ENCODE measurements around the gene UGT1A10.
"Not testable (repeated sequence)": the region's sequence is repeated elsewhere in the genome, so short reads cannot be mapped to it uniquely, and the experiment has no call there.

UGT1A10 gene

DNA sequence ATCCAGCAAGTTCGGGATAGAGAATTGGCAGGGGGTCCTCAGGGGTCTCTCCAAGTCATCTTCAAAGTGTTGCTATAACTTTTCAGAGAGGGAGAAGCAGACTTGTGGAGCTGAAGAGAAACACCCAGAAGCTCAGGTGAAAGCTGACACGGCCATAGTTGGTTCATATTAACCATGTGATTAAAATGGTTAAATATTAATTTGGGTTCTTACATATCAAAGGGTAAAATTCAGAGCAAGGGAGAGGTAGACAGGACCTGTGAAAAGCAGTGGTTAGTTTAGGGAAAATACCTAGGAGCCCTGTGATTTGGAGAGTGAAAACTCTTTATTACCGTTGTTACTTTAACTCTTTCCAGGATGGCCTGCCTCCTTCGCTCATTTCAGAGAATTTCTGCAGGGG is 56.4 kb downstream of the UGT1A10 start, which contains the start of gene UGT1A6:
UGT1A6 (plus strand) TSS at position 243 of the 400 bp plus-strand sequence; CDS start at position 358, 115 bp downstream.
- DNase-seq (ENCODE audit: low spot score) = no peak

DNA sequence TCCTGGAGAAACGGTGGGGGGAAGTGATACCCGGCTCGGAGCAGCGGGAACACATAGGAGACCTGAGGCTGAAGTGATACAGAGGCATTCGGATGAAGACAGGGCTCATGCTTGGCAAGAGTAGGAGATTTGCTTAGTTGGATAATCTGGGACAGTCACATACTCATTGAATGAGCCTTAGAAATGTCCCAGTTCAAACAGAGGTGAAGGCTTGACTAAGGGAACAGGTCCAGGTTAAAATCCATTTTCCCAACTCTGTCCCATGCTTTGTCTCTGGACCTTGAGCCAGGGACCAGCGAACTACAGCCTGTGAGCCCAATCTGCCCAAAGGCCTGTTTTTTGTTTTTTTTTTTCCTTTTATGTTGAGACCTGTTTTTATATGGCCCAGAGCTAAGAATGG is 57.7 kb downstream of the UGT1A10 start:
- DNase-seq (ENCODE audit: low spot score) = no peak

DNA sequence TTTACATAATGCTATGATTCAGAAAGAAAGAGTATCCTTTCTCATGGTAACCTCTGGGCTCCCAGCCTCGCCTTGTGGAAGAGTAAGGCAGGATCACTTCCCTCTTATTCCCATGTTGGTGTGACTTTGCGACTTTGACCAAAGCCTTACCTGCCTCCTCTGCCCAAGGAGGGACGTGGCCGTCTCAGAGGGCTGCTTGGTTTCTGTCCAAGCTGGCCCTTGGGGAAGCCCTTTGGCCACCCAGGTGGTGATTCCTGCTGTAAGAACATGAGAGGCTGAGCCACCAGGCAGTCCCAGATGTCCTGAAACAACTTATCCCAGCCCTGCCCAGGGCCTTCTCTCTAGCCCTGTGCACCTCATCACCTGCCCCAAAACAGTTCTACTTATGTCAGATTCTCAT is 62.5 kb downstream of the UGT1A10 start:
- DNase-seq (ENCODE audit: low spot score) = no peak

DNA sequence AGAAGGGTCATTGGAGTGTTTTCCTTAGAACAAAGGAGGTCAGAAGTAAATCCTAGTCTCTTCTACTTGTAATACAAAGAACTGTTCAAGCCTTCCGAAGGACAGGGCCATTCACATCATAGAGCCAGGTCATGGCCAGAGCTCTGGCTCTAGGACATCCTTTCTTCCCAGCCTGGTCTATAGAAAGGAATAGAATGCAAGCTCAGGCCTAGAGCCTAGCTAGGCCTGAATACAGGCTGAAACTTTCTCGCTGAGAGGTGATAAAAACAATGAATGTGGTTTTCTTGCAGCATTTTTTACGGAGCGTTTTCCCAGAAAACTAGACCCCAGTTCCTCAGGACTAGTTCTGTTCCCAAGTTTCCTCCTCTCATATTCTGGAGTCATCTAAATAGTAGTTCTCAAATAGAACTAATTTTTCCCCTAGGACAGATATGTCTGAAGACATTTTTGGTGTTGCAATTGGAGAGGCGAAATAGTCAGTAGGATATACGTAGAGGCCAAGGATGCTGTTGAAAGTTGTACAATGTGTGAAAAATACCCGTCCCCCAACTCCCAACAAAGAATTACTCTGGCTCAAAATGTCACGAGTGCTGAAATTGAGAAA is 63.3 kb downstream of the UGT1A10 start:
- no peak for DNase-seq (ENCODE audit: low spot score)

DNA sequence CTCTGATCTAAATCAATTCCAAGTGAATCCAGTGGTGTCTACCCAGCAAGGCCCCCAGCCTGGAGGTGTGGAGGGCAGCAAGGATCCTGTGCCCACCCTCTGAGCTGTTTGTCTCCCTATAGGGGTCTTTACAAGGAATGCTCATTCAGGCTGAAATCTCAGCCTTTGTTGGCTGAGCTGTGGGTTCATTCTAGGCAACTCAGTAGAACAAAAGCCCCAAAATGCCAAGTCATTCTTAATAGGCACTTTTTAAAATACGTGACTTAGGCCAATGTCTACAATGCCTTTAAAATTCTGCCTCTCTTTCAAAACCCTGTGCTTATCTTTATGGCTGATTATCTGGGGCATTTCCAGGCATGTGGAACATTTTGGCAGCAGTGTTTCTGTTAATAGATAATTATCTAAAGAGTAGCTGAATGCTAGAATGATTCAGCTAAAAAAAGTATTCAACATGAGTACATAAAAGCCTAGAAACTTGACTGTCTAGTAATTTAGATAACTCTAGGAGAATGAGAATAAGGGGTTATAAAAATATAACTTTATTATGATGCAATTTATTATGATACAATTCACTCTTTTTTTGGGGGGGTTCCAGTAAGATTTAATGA is 63.9 kb downstream of the UGT1A10 start:
- DNase-seq (ENCODE audit: low spot score) = peak; percentile 16

DNA sequence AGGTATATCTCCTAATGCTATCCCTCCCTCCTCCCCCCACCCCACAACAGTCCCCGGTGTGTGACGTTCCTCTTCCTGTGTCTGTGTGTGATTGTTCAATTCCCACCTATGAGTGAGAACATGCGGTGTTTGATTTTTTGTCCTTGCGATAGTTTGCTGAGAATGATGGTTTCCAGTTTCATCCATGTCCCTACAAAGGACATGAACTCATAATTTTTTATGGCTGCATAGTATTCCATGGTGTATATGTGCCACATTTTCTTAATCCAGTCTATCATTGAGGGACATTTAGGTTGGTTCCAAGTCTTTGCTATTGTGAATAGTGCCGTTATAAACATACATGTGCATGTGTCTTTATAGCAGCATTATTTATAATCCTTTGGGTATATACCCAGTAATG is 64.6 kb downstream of the UGT1A10 start:
- DNase-seq (ENCODE audit: low spot score) = not testable (repeated sequence)

DNA sequence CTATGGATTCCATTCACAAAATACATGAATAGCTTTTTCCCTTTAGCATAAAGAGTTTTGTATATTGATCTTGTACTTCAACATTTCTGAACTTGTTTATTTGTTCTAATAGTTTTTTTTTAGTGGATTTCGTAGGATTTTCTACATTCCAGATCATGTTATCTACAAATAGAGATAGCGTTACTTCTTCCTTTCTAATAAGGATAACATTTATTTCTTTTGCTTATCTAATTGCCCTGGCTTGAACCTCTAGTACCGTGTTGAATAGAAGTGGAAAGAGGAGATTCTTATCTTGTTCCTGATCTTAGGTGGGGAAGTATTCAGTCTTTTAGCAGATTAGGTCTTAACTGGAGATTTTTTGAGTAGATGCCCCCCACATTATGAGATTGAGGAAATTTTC is 66.0 kb downstream of the UGT1A10 start:
- DNase-seq (ENCODE audit: low spot score) = no peak

DNA sequence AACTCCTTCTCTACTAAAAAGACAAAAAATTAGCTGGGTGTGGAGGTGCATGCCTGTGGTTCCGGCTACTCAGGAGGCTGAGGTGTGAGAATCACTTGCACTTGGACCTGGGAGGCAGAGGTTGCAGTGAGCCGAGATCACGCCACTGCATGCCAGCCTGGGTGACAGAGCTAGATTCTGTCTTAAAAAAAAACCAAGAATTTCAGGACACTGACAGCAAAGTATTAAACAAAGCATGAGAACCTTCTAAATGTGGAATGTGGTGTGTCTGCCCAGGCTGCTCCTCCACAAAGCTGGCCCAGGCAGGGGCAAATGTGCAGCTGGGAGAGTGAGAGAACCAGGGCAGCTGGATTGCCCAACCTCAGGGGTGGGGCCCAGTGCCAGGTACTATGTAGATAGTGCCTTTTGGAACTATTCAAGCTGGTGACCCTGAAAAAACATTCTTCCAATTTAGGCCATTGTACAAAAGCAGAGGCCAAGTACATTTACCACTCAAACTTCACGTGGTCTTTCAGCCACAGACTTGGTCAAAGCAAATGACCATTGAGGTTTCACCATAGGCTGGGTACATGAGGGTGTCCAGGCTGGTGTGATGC is 69.8 kb downstream of the UGT1A10 start:
- DNase-seq (ENCODE audit: low spot score) = no peak

DNA sequence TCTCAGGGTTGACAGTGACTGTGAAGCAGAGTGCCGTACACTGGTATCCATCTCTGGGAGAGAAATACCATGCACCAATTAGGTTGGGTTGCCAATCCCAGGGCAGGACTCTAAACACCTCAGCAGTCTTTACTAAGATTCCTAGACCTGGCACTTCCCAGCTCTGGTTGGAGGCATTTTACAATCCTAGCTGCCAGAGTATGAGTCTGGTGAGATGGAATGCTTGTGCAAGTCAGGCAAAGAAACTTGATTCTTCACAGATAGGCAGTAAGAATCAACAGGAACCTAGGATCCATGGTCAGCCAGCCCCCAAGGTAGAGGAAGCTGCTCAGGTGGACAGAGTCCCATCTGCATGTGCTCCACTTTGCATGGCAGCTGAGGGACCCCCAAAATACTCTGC is 70.5 kb downstream of the UGT1A10 start:
- no peak for DNase-seq (ENCODE audit: low spot score)

DNA sequence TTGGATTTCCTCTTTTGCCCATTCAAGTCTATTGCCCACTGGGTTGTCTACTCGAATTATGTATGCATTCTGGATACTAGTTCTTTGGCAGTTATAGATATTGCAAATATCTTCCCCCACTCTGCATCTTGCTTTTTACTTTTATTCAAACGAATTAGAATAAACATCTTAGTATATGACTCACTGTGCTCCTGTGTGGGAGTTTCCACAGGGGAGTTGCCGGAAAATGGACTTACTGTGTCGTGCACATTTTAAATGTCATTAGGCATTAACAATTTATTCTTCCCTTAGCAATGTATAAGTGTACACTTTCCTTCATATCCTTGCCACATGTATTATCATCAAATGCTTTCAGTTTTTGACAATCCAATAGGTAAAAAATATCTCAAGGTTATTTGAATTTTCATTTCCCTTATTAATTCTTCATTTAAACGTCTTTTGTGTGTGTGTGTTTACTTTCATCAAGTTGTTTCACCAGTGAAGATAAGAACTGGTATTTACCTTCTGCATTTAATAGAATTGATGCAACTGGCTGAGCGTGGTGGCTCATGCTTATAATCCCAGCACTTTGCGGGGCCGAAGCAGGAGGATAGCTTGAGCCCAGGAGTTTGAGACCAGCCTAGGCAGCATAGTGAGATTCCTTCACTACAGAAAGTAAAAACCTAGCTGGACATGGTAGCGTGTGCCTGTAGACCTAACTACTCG is 71.8 kb downstream of the UGT1A10 start:
- DNase-seq (ENCODE audit: low spot score) = no peak

DNA sequence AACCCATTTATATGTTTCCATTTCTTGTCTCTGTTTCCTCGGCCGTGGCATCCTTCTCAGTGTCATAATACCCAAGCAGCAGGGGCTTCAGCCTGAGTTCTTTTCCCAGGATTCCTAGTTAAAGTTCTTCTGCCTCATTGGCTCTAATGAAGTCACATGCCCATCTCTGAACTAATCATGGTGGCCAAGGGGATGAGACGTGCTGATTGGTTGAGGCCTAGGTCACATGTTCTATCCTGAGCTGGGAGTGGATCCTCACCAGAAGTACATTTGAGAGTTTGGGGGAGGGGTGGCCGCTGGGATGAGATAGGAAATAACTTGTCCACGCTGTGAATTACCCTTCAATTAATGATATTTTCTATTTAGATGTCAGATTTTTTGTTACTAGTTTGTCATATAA is 72.7 kb downstream of the UGT1A10 start:
- no peak for DNase-seq (ENCODE audit: low spot score)

DNA sequence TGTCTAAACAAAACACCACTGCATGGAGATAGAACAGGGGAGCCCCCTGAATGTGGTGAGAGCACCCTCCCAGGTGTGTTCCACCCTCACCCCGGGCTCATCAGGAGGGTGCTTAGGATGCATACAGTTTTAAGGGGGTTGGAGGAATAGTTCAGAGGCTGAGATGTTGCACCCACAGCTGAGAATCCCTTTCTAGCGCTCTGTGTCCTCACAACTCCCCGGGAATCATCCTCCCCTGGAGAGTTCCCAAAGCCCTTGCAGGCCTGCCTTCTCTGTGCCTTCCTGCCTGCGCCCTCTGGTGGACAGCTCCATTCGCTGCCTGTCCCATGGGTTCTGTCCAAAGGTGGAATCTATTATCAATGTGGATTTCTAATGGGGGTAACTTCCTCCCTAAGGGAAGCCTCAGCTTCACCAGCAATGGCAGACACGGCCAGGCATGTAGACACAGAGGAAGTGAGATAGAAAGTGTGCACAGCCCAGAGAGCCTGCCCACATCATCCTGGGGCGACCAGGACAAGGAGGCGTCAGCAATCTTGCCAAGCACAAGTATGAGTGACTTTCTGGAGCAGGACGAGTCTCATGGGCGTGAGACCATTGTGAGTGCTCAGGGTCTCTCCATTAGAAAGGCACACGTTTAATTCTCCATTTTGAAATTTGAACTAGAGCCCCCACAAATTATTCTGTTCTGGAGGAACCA is 75.2 kb downstream of the UGT1A10 start:
- peak; percentile 76 for DNase-seq (ENCODE audit: low spot score)

DNA sequence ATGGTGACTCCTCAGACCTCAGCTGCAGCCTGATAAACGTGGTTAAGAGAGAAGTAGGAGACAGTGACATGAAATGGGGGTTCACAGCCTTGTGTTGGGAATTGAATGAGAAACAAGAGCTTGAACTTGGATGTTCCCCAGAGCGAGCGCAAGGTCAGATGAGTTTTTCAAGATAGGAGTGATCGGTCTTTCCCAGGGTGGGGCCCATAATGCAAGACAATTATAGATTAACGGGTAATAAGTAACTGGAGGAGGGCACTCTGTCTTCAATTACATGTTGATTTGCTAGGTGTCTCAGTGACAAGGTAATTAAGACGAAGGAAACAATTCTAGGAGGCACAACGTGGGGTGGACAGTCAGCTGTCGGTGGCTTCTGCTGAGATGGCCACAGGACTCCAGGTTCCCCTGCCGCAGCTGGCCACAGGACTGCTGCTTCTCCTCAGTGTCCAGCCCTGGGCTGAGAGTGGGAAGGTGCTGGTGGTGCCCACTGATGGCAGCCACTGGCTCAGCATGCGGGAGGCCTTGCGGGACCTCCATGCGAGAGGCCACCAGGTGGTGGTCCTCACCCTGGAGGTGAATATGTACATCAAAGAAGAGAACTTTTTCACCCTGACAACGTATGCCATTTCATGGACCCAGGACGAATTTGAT is 76.5 kb downstream of the UGT1A10 start, which contains the start of gene UGT1A5:
UGT1A5 (plus strand) TSS at position 297 of the 651 bp plus-strand sequence; CDS start at position 382, 85 bp downstream.
- no peak for DNase-seq (ENCODE audit: low spot score)

DNA sequence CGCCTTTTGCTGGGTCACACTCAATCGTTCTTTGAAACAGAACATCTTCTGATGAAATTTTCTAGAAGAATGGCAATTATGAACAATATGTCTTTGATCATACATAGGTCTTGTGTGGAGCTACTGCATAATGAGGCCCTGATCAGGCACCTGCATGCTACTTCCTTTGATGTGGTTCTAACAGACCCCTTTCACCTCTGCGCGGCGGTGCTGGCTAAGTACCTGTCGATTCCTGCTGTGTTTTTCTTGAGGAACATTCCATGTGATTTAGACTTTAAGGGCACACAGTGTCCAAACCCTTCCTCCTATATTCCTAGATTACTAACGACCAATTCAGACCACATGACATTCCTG is 77.0 kb downstream of the UGT1A10 start:
- DNase-seq (ENCODE audit: low spot score) = no peak

DNA sequence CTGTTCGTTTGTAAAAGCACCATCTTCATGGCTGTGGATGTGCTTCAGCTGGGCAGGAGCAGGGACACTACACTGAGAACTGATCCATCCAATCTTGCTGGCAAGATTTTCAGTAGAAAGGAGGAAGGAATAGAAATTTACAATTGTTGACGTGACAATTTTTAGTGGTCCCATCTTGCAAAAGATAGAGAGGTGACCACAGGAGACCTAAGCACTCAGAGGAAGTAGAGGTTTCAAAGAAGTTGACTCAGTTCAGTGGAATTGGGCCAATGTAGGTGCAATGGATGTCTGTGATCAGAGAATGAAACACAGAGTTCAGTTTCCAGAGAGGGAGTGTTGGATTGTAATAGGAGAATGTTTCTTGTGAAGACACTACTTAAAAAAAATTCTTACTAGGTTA is 77.9 kb downstream of the UGT1A10 start:
- no peak for DNase-seq (ENCODE audit: low spot score)

DNA sequence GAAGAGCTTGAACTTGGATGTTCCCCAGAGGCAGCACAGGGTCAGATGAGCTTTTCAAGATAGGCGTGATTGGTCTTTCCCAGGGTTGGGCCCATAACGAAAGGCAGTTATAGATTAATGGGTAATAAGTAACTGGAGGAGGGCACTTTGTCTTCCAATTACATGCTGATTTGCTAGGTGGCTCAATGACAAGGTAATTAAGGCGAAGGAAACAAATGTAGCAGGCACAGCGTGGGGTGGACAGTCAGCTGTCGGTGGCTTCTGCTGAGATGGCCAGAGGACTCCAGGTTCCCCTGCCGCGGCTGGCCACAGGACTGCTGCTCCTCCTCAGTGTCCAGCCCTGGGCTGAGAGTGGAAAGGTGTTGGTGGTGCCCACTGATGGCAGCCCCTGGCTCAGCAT is 82.3 kb downstream of the UGT1A10 start, which contains the start of gene UGT1A4:
UGT1A4 (plus strand) TSS at position 185 of the 400 bp plus-strand sequence; CDS start at position 270, 85 bp downstream.
- DNase-seq (ENCODE audit: low spot score) = no peak

DNA sequence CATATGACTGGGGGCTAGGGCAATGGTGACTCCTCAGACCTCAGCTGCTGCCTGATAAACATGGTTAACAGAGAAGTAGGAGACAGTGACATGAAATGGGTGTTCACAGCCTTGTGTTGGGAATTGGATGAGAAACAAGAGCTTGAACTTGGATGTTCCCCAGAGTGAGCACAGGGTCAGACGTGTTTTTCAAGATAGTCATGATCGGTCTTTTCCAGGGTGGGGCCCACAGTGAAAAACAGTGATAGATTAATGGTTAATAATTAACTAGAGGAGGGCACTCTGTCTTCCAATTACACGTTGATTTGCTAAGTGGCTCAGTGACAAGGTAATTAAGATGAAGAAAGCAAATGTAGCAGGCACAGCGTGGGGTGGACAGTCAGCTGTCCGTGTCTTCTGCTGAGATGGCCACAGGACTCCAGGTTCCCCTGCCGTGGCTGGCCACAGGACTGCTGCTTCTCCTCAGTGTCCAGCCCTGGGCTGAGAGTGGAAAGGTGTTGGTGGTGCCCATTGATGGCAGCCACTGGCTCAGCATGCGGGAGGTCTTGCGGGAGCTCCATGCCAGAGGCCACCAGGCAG is 92.6 kb downstream of the UGT1A10 start, which contains the start of gene UGT1A3:
UGT1A3 (plus strand) TSS at position 320 of the 579 bp plus-strand sequence; CDS start at position 405, 85 bp downstream.
- no peak for DNase-seq (ENCODE audit: low spot score)

DNA sequence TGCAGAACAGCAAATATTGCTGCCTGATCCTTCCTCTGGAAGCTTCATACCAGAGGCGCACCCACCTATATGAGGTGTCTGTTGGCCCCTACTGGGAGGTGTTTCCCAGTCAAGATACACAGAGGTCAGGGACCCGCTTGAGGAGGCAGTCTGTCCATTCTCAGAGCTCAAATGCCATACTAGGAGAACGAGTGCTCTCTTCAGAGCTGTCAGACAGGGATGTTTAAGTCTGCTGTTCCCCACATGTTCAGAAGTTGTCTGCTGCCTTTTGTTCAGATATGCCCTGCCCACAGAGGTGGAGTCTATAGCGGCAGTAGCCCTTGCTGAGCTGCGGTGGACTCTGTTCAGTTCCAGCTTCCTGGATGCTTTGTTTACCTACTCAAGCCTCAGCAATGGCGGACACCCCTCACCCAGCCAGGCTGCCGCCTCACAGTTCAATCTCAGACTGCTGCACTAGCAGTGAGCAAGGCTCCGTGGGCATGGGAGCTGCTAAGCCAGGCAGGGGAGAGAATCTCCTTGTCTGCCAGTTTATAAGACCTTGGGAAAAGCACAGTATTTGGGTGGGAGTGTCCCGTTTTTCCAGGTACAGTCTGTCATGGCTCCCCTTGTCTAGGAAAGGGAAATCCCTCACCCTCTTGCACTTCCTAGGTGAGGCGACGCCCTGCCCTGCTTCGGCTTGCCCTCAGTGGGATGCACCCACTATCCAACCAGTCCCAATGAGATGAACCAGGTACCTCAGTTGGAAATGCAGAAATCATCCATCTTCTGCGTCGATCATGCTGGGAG is 100.8 kb downstream of the UGT1A10 start:
- DNase-seq (ENCODE audit: low spot score) = not testable (repeated sequence)

DNA sequence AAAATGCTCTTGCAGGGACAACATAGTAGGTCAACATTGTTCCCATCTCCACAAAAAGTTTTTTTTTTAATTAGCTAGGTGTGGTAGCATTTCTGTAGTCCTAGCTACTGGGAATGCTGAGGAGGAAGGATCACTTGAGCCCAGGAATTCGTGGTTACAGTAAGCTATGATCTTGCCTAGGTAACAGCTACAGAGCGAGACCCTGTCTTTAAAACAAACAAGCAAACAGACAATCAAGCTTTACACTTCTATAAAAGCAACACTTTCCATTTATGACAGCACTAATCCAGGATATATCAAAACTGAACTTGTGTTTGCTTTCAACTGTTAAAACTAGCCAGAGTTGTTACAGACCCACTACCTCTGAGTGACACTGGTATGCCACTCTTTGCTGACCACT is 104.6 kb downstream of the UGT1A10 start:
- no peak for DNase-seq (ENCODE audit: low spot score)

Data from Ammon's horn (tissue), 1 donor.